RKO (cell line): Measurements from ENCODE around the gene DTNA.
A peak's percentile ranks its signal among the peaks of the same experiment; 100 is the strongest.
"Not testable (repeated sequence)": the region's sequence is repeated elsewhere in the genome, so short reads cannot be mapped to it uniquely, and the experiment has no call there.

Experiments used
- DNase-seq: peaks from one replicate; pipeline ENCODE4 v3.0.0-alpha.2; 2016; ENCODE audit warnings: low spot score

DTNA gene

DNA sequence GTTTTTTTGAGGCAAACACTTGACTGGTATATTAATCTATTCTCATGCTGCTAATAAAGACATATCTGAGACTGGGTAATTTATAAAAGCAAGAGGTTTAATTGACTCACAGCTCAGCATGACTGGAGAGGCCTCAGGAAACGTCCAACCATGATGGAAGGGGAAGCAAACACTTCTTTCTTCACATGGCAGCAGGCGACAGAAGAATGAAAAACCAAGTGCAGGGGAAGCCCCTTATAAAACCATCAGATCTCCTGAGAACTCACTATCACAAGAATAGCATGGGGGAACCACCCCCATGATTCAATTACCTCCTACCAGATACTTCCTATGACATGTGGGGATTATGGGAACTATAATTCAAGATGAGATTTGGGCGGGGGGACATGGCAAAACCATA, 194.9 kb downstream of the DTNA start:
- no peak for DNase-seq

- not testable (repeated sequence) for DNase-seq
Measured at GRCh38 chr18:34906985-34907384, 196.9 kb downstream of the DTNA start.

GRCh38 chr18:34909637-34910364, 199.7 kb downstream of the DTNA start:
- DNase-seq, result no peak

- DNase-seq, result no peak
Measured at GRCh38 chr18:34911081-34911480, 201.0 kb downstream of the DTNA start.

DNA sequence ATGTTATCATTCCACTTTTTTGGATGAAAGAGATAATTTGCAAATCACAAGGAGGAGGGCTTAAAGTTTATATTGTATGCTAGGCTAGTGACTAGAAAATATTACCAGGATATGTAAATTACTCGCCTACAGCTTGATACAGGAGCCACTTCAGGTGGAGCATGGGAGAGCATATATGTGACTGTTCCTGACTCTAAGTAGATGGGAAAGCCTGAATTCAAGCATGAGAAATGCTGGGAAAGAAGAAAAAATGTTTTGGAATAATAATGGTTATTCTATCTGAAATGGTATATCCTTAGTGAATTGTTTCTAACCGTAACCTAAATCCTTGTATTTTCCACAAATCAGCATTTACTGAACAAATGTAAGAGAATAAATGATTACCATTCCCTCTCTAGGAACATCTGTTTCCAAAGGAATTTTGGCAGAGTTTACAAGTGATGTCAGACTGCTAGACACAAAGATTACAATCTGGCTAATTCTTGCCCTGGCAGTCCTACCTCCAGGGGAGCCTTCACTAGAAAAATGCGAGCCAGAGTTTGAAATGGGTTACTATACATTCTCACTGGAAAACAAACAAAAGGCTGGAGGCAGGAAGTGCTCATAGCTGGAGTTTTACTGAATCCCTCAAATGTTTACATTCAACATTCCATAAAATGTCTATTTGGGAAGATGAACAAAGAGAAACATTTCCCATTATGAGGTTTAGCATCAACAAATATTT, 201.7 kb downstream of the DTNA start:
- DNase-seq, result no peak

GRCh38 chr18:34913837-34914661, 204.0 kb downstream of the DTNA start:
- no peak for DNase-seq

DNA sequence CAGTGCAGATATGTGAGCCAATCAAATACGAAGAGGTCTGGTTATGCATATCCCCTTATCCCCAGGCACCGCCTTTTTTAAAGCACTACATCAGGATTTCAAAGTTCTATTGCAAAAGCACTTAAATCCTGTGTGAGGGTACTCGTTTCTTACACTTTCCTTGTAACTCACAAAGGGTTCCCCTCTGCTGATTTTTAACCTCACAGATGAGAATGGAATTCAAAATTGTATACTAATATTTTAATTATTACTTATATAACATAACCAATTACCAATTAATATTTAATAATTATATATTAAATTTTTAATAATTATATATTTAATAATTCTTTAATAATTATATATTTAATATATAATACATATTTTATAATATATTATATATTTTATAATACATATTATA, 204.9 kb downstream of the DTNA start:
- no peak for DNase-seq

DNA sequence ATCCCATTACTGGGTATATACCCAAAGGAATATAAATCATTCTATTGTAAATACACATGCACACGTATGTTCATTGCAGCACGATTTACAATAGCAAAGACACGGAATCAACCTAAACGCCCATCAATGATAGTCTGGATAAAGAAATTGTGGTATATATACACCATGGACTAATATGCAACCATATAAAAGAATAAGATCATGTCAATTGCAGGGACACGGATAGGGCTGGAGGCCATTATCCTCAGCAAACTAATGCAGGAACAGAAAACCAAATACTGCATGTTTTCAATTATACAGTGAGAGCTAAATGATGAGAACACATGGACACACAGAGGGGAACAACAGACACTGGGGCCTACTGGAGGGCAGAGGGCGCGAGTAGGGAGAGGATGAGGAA, 206.4 kb downstream of the DTNA start:
- DNase-seq, result not testable (repeated sequence)

DNA sequence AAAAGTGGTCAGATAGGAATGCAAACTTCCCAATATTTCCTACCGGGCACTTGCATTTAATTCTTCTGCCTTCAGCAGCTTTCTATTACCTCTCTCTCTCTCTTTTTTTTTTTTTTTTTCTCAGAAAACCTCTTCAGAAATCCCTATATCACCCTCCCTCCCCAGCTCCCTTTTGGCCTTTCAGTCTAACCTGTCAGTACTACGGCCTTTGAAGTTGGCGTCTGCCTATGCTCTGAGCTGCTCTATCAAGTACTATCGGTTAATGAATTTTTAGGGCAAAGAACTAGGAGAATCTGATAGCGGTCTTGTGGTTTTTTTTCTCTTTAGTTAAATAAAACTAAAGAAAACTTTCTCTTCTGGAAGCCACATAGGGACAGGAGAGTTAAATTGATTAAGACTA, 208.8 kb downstream of the DTNA start:
- no peak for DNase-seq

DNA sequence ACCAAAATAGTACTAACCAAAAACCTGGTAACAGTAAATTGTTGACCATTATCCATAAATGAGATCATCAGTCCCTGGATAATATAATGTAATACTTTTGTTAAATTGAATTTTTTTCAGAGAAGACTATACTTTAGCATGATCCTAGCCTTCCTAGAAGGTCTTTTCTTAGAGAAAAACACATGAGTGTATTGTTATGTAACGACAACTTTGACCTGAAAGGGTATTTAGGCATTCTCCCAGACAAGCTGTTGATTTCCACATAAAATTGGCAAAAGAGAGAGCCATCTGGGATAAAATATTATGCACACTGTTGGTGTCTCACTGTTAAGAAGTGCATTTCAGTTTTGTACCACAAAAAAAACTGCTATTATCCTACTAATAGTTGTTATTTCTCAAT, 211.1 kb downstream of the DTNA start:
- no peak for DNase-seq

GRCh38 chr18:34921811-34922385, 211.8 kb downstream of the DTNA start:
- DNase-seq, result no peak

DNA sequence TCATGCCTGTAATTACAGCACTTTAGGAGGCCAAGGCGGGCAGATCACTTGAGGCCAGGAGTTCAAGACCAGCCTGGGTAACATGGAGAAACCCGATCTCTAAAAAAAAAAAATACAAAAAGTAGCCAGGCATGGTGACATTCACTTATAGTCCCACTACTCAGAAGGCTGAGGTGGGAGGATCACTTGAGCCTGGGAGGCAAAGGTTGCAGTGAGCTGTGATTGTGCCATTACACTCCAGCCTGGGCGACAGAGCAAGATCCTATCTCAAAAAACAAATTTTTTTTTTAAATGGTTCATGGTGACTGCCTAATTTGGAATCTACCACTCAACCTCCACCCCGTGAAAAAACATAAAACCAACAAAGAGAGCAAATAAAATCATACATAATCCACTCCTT, 212.5 kb downstream of the DTNA start:
- DNase-seq, result not testable (repeated sequence)

DNA sequence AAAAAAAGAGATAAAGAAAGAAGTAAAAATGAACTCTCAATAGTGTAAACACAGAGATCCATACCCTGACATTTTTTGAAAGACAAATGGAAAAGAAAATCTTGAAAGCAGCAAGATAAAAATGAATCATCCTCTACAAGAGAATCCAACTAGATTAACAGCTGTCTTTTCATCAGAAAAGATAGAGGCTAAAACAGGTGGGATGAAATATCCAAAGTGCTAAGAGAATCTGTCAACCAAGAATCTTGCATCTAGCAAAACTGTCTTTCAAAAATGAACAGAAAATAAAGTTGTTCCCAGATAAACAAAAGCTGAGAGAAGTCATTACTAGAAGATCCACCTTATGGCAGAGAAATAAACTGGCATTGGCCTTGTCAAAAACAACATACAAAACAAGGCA, 213.8 kb downstream of the DTNA start:
- no peak for DNase-seq

GRCh38 chr18:34926683-34927082, 216.6 kb downstream of the DTNA start:
- no peak for DNase-seq

DNA sequence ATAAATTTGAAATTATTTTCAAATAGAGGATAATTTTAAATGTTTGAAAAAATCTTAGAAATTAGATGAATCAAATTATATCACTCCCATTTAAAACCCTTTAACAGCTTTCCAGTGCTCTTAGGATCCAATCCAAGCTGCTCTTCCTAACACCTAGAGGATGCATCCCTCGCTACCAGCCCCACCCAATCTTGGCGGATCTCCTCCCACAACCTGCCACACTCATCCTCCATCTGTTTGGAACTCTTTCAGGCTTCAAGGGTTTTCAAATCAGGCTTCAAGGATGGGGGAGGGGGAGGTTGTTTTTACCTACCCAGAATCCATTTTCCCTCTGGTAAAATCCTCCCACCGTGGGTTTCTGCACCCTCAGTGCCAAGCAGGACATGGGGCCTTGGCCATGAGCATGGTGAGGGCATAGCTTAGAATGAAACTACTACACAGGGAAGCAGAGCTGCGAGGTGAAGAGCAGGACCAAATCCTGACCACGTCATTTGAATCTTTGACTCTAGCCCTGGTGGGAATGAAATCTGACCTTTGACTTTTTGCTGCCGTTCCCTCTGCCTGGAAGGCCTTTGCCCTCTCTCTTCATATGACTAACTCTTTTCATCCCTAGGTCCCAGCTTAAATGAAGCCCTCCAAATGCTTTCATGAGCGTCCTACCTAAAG, 218.1 kb downstream of the DTNA start:
- no peak for DNase-seq

- DNase-seq, result no peak
Measured at GRCh38 chr18:34928754-34929335, 218.7 kb downstream of the DTNA start.

DNA sequence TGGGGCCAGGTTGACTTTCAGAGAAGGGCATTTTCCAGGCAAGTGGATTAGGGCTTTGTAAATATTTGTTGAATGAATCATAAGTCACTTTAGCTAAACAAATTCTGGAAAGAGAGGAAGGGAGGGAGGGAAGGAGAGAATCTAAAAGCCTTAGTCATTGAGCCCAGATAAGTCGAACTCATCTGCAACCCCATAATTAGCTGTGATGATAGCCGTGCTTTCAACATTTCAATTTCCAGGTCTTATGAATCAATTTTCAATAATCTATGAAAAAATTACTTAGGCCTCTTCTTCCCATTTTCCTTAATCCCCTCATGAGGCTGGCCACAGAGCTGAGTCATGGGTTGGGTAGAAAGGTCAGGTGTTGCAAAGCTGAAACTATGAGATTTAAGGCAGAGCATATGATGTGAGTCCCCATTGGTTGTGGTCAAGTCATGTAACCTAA, 219.3 kb downstream of the DTNA start:
- peak; percentile 9 for DNase-seq

- no peak for DNase-seq
Measured at GRCh38 chr18:34932363-34932762, 222.3 kb downstream of the DTNA start.

DNA sequence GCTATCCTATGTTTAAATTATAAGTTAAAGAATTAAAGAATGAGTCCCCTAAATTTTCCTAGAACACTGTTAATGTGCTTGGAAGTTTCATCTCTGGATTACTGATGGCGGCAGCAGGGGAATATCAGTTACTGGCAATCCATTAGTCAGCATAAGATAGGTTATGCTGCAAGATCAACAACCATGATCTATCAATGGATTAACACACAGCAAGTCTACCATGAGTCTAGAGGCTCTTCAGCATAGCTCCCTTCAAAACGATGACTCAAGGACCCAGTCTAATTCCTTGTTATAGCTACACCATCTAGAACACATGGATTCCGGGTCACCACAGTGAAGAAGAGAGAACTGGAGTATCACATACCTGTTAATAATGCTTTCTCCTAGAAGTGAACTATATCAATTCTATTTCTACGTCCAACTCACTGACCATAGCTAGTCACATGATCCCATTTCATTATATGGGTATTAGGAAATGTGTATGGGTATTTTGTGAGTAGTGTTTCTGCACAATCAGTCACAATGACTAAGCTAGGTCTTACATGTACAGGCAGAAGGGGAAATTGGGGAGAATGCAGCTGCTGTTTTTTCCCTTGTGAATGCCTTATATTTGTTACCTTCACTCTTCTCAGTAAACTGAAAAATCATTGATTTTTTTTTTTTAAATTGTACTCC, 222.8 kb downstream of the DTNA start:
- no peak for DNase-seq

GRCh38 chr18:34933909-34934661, 224.0 kb downstream of the DTNA start:
- no peak for DNase-seq
